Retinal pigment epithelial cell (primary cell): ENCODE data around the gene IGLON5.

ENCODE experiments used
- DNase-seq: peaks from one replicate; pipeline ENCODE4 v3.0.0-alpha.2; 2010; ENCODE audit warnings: low read depth
- H3K4me3 ChIP-seq: 2 replicates; pipeline ENCODE4 v1.5.1; 2011; ENCODE audit warnings: mild to moderate bottlenecking, low read length, control low read depth, moderate library complexity
- TF ChIP-seq, protein P1 (sequence below): conservative IDR thresholded peaks from 2 replicates; pipeline ENCODE4 v1.5.1; 2011; ENCODE audit warnings: low read depth, low read length, control low read depth, inconsistent platforms

IGLON5 gene

DNA sequence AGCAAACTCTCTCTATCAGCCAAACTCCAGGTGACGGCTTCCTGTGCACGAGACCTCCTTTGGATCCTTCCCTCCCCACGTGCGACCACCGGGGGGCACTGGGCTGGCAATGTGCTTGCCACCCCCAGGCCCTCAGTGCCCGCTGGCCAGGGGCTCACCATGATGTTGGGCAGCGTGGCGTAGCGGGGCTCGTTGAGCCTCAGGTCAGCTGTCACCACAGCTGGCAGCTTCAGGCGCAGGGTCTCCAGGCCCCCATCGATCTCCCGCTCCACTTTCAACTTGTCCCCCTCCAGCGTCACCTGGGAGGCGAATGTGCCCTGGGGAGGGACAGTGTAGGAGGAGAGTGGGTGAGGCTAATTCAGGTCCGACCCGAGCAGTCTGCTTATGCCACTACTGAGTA lies 35.3 kb downstream of the IGLON5 start:
- no peak for DNase-seq
- TF ChIP-seq, protein P1, sequence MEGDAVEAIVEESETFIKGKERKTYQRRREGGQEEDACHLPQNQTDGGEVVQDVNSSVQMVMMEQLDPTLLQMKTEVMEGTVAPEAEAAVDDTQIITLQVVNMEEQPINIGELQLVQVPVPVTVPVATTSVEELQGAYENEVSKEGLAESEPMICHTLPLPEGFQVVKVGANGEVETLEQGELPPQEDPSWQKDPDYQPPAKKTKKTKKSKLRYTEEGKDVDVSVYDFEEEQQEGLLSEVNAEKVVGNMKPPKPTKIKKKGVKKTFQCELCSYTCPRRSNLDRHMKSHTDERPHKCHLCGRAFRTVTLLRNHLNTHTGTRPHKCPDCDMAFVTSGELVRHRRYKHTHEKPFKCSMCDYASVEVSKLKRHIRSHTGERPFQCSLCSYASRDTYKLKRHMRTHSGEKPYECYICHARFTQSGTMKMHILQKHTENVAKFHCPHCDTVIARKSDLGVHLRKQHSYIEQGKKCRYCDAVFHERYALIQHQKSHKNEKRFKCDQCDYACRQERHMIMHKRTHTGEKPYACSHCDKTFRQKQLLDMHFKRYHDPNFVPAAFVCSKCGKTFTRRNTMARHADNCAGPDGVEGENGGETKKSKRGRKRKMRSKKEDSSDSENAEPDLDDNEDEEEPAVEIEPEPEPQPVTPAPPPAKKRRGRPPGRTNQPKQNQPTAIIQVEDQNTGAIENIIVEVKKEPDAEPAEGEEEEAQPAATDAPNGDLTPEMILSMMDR = no peak
- no peak overlapping the region for H3K4me3 ChIP-seq

DNA sequence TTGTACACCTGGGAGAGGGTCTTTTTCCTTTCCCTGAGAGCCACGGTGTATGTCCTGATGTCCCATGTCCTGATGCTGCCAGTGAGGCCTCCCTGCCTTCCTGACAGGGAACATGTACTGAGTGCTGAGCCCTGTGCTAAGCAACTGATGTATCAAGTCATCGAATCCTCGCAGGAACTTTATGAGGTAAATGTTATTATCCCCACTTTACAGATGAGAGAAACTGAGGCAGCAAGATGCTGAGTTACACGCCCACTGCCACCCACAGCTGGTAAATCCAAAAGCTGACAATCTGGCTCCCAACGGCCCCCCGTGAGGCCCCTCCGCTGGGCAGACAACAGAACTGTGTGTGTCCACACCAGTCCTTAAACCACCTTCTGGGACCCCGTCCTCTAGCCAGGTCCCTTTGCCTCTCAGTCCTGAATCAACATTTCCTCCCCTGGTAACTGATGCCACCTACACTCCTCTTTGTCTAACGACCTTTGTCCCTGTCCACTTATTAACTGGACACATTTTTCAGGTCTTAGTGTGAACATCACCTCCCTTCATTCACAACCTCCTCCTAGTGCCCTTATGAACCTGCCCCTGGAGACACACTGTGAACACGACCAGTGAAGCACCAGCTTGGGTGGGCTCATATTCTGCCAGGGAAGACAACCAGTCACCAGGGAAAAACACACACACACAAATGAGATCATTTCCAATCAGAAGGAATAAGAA lies 35.9 kb downstream of the IGLON5 start:
- DNase-seq = no peak
- TF ChIP-seq, protein P1 = no peak
- no peak overlapping the region for H3K4me3 ChIP-seq

DNA sequence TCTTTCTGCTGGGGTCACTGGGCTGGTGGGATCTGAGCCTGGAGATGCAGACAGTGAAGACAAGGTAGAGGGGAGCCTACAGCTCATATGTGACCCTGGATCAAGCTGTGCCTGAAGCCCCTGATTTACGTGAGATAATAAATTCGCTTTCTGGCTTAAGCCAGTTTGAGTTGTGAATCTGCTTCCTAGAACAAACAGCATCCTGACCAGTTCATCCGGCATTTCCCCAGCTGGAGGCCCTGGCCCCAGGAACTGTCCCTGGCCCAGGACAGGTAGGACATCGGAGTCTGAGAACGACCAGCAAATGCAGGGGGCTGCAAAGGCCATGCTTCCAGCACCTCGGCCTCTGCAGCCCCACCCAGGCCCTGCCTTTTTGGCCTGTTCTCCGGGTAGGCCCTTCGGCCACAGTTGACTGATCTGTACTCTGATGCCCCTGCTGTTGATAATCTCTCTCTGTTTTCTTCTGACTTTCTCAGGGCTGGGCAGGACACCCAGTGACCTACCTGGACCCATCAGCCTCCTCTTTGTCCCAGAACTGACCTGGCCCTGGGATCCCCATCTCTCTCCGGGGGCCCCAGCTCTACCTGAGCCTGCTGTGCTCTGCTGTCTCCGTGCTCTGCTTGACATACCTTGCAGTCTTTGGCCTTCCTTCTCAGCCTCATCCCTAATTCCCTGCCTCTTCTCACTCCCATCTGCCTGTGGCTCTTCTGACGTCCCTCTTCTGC lies 40.0 kb downstream of the IGLON5 start:
- no peak overlapping the region for H3K4me3 ChIP-seq
- DNase-seq = no peak
- TF ChIP-seq, protein P1 = no peak

DNA sequence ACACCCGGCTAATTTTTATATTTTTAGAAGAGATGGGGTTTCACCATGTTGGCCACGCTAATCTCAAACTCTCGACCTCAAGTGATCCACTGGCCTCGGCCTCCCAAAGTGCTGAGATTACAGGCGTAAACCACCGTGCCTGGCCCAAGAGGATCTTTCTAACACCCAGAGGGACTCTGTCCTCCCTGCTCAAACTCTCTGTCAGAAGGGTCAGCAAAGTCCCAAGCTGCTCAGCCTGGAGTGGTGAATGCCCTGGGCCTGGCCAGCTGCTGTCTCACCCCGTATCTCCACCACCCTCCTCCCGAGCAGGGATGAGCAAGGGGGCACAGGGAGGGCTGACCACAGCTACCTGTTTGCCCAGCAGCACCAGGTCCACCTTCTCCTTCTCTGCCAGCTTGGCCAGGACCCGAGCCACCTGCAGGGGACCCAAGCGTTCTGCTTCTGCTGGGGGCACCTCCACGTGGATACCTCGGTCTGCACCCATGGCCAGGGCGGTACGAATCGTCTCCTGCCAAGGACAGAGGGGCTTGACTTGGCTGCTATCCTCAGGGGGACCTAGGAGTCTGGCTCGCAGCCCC lies 41.4 kb downstream of the IGLON5 start:
- TF ChIP-seq, protein P1 = no peak
- DNase-seq = no peak
- H3K4me3 ChIP-seq = no peak overlapping the region

DNA sequence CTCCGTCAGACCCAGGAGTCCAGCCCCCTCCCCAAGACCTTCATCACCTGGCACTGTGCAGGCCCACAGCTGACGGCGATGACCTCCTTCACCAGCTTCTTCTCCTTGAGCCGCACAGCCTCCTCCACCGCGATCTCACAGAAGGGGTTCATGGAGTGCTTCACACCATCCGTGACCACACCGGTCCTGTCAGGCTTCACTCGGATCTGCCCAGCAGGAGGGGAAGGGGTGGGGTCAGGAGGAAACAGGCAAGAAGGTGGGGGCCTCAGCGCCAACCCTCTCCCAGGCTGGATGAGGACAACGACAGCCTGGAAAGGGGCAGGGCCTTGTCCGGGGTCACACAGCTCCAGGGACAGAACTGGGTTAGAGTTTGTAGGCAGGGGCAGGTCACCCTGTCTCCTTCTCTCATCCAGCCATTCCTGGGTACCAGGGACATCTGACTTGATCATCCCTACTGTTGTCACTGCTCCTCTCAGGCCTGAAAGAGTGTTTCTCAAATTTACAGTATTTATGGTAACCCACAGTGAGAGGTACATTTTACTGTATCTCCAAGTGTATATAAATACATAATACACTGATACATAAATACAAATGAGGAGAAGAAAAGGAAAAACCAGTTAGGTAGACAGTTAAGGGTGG lies 42.8 kb downstream of the IGLON5 start:
- DNase-seq = no peak
- H3K4me3 ChIP-seq = no peak overlapping the region
- TF ChIP-seq, protein P1 = no peak

DNA sequence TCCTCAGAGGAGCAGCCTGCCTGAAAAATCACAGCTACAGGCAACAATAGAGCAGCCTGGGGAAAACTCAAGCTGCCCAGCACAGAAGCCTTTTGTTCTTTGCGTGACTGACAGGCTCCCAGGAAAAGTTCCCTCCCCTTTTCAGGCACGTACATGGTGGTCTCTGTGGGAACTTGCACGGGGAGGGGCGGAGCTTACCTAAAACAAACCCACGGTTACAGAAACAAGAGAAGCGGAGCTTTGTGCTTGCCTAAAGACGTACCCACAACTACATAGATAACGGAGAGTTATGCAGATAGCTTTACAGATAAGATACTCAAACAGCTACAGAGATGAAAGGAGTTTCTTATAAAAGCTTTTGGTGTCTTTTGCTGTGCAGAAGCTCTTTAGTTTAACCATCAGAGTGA lies 43.3 kb downstream of the IGLON5 start:
- peak; percentile 33 for DNase-seq
- TF ChIP-seq, protein P1 = no peak
- no peak overlapping the region for H3K4me3 ChIP-seq
